CD4-positive, CD25-positive, alpha-beta regulatory T cell (primary cell): ENCODE results near the gene STAG3. TPM values are rescaled to one million over a fixed set of nuclear protein-coding genes. Genes with fewer than 3 reads are reported as not detected.
"Not testable (repeated sequence)": the region's sequence is repeated elsewhere in the genome, so short reads cannot be mapped to it uniquely, and the experiment has no call there.

ENCODE experiments used
- ATAC-seq, 2 donors: fragments of 150-1000 bp; cut with Tn5 transposase; one replicate each; pipeline ENCODE4 v1.10.0; 2021; ENCODE audit warnings: low read depth in 2 of 2, moderate number of reproducible peaks in 2 of 2, moderate library complexity in 1 of 2
- DNase-seq, 3 donors: peaks; one replicate each; pipeline versions ENCODE4 v3.0.0 to v3.0.0-alpha.2; 2012 to 2022; ENCODE audit warnings: mixed read lengths in 1 of 3
- H3K27ac ChIP-seq: one replicate; pipeline ENCODE4 v1.7.0; 2013; ENCODE audit warnings: mild to moderate bottlenecking, low read length; ENCODE audit not compliant: insufficient read depth, poor library complexity, severe bottlenecking
- H3K27me3 ChIP-seq: one replicate; pipeline ENCODE4 v1.7.0; 2013; ENCODE audit warnings: low read length; ENCODE audit not compliant: control insufficient read depth, insufficient read depth
- H3K36me3 ChIP-seq: one replicate; pipeline ENCODE4 v1.7.0; 2013; ENCODE audit warnings: mild to moderate bottlenecking, low read length, moderate library complexity; ENCODE audit not compliant: control insufficient read depth, insufficient read depth
- H3K4me1 ChIP-seq: 2 replicates; pipeline ENCODE4 v1.7.0; 2013; ENCODE audit warnings: mild to moderate bottlenecking, low read length; ENCODE audit not compliant: insufficient read depth, control insufficient read depth, poor library complexity, severe bottlenecking
- H3K4me3 ChIP-seq: one replicate; pipeline ENCODE4 v1.7.0; 2013; ENCODE audit warnings: low read depth, mild to moderate bottlenecking, low read length, moderate library complexity
- H3K9me3 ChIP-seq, 2 experiments: 1 replicate in 1 of 2; 2 replicates in 1 of 2; pipeline ENCODE4 v1.7.0; 2013; ENCODE audit warnings: low read length in 2 of 2, mild to moderate bottlenecking in 1 of 2, moderate library complexity in 1 of 2; ENCODE audit not compliant: control insufficient read depth in 2 of 2
- H3K27ac Mint-ChIP-seq, 3 donors: one replicate each; pipeline ENCODE4 v1.8.0; 2020 to 2022; ENCODE audit warnings: mild to moderate bottlenecking in 3 of 3, mixed read lengths in 3 of 3, moderate library complexity in 2 of 3
- H3K27me3 Mint-ChIP-seq: one replicate; pipeline ENCODE4 v1.8.0; 2022; ENCODE audit warnings: mild to moderate bottlenecking, mixed read lengths
- H3K36me3 Mint-ChIP-seq: one replicate; pipeline ENCODE4 v1.8.0; 2020; ENCODE audit warnings: mixed read lengths
- H3K4me1 Mint-ChIP-seq, 4 donors: one replicate each; pipeline ENCODE4 v1.8.0; 2020 to 2022; ENCODE audit warnings: mixed read lengths in 4 of 4, mild to moderate bottlenecking in 1 of 4
- H3K4me3 Mint-ChIP-seq, 4 donors: one replicate each; pipeline ENCODE4 v1.8.0; 2020 to 2022; ENCODE audit warnings: mild to moderate bottlenecking in 4 of 4, mixed read lengths in 4 of 4, moderate library complexity in 3 of 4
- H3K9me3 Mint-ChIP-seq, 7 donors: one replicate each; pipeline ENCODE4 v1.8.0; 2020 to 2022; ENCODE audit warnings: mixed read lengths in 7 of 7, mild to moderate bottlenecking in 3 of 7, moderate library complexity in 2 of 7
- polyA plus RNA-seq, 4 donors: library from polyadenylated mRNA; unstranded; fragments of 300-500 nt; fragmentation: Illumina TruSeq; gene quantifications; one replicate each; pipeline ENCODE4 v1.2.3, GENCODE V29; 2021
- total RNA-seq: library from RNA; stranded (reverse); gene quantifications from one replicate; pipeline ENCODE4 v1.2.3, GENCODE V29; 2022

STAG3 gene
- total and polyA plus RNA-seq, 5 donors from 2014 or later = 0.53 to 6.2 (median 0.82) TPM

- peak overlapping the region; percentile 25 to 84 (median 32) for H3K27ac Mint-ChIP-seq
- H3K4me1 Mint-ChIP-seq = peaks cover 5 to 35% (median 15%) of the 10 kb centered on the region in 4 donors
- not testable (repeated sequence) for DNase-seq, H3K9me3 ChIP-seq, H3K27me3 Mint-ChIP-seq, H3K4me3 Mint-ChIP-seq, H3K27ac ChIP-seq, H3K9me3 Mint-ChIP-seq, ATAC-seq, H3K4me3 ChIP-seq, H3K4me1 ChIP-seq, H3K27me3 ChIP-seq, H3K36me3 ChIP-seq
- H3K36me3 Mint-ChIP-seq = peaks cover 10% of the 10 kb centered on the region
Measured at GRCh38 chr7:100239975-100240374, 62.3 kb downstream of the STAG3 start.

- H3K27ac ChIP-seq = peak overlapping the region; percentile 5
- not testable (repeated sequence) for H3K36me3 ChIP-seq, H3K9me3 ChIP-seq, H3K36me3 Mint-ChIP-seq, H3K27me3 ChIP-seq, H3K4me3 ChIP-seq, H3K9me3 Mint-ChIP-seq, H3K27me3 Mint-ChIP-seq, H3K4me1 ChIP-seq
- Mint-ChIP-seq H3K4me3 (peak overlapping the region; percentile 34 to 71 (median 55)), H3K27ac (peak overlapping the region; percentile 86 to 95 (median 91)), H3K4me1 (peaks cover 5 to 38% (median 15%) of the 10 kb centered on the region in 4 donors)
- ATAC-seq (peak; percentile 89 to 92), DNase-seq (peak; percentile 30 to 92 (median 53))
Measured at GRCh38 chr7:100243385-100243784, 65.7 kb downstream of the STAG3 start.

GRCh38 chr7:100244988-100245605, 67.4 kb downstream of the STAG3 start:
- not testable (repeated sequence) for H3K27ac ChIP-seq, H3K27me3 Mint-ChIP-seq, H3K36me3 ChIP-seq, H3K4me1 ChIP-seq, H3K4me3 ChIP-seq, H3K9me3 ChIP-seq, ATAC-seq, H3K27me3 ChIP-seq, DNase-seq, H3K9me3 Mint-ChIP-seq, H3K36me3 Mint-ChIP-seq
- Mint-ChIP-seq H3K4me1 (peaks cover 5 to 27% (median 12%) of the 10 kb centered on the region in 4 donors), H3K4me3 (peak overlapping the region in 3 of 4 donors; percentile 19 to 54 (median 21)), H3K27ac (peak overlapping the region; percentile 48 to 85 (median 79))

- not testable (repeated sequence) for H3K36me3 ChIP-seq, H3K27ac ChIP-seq, H3K27me3 Mint-ChIP-seq, H3K9me3 Mint-ChIP-seq, H3K36me3 Mint-ChIP-seq, DNase-seq, H3K27me3 ChIP-seq, H3K4me1 ChIP-seq, H3K4me3 Mint-ChIP-seq, H3K4me3 ChIP-seq, H3K9me3 ChIP-seq, ATAC-seq
- Mint-ChIP-seq H3K27ac (peak overlapping the region; percentile 44 to 94 (median 44)), H3K4me1 (peaks cover 5 to 27% (median 12%) of the 10 kb centered on the region in 4 donors)
Measured at GRCh38 chr7:100246121-100246864, 68.6 kb downstream of the STAG3 start.

GRCh38 chr7:100246865-100247137, 69.1 kb downstream of the STAG3 start:
- H3K4me3 Mint-ChIP-seq, H3K9me3 Mint-ChIP-seq, H3K27me3 Mint-ChIP-seq, H3K4me1 ChIP-seq, H3K4me3 ChIP-seq, ATAC-seq, H3K36me3 ChIP-seq, H3K27me3 ChIP-seq, DNase-seq, H3K27ac ChIP-seq, H3K36me3 Mint-ChIP-seq, H3K9me3 ChIP-seq: not testable (repeated sequence)
- H3K4me1 Mint-ChIP-seq = peaks cover 5 to 27% (median 12%) of the 10 kb centered on the region in 4 donors
- H3K27ac Mint-ChIP-seq = peak overlapping the region in 1 of 3 donors; percentile 94

- H3K4me1 Mint-ChIP-seq = peaks cover 5 to 27% (median 12%) of the 10 kb centered on the region in 4 donors
- H3K27ac Mint-ChIP-seq = peak overlapping the region in 1 of 3 donors; percentile 20
- H3K27me3 ChIP-seq = no peaks in the 10 kb centered on the region
- H3K27me3 Mint-ChIP-seq = no peaks in the 10 kb centered on the region
- no peak for ATAC-seq
- peaks cover 3% of the 10 kb centered on the region for H3K36me3 Mint-ChIP-seq
- H3K4me1 ChIP-seq = peaks cover 7% of the 10 kb centered on the region
- no peak overlapping the region for H3K27ac ChIP-seq
- H3K9me3 ChIP-seq = no peaks in the 10 kb centered on the region
- no peak for DNase-seq
- no peak overlapping the region for H3K4me3 ChIP-seq
- no peaks in the 10 kb centered on the region for H3K9me3 Mint-ChIP-seq
- no peak overlapping the region for H3K4me3 Mint-ChIP-seq
- no peaks in the 10 kb centered on the region for H3K36me3 ChIP-seq
Measured at GRCh38 chr7:100247152-100247757, 69.5 kb downstream of the STAG3 start.

GRCh38 chr7:100248483-100248882, 70.8 kb downstream of the STAG3 start:
- no peak overlapping the region for H3K4me3 Mint-ChIP-seq
- ATAC-seq = no peak

More at GRCh38 chr7:100248483-100248882, 70.8 kb downstream of the STAG3 start:
- H3K27ac ChIP-seq = no peak overlapping the region
- H3K36me3 ChIP-seq = no peaks in the 10 kb centered on the region
- peaks cover 3 to 18% (median 9%) of the 10 kb centered on the region in 4 donors for H3K4me1 Mint-ChIP-seq
- DNase-seq = no peak
- H3K9me3 ChIP-seq = no peaks in the 10 kb centered on the region
- H3K27ac Mint-ChIP-seq = peak overlapping the region in 2 of 3 donors; percentile 40 to 59
- H3K27me3 Mint-ChIP-seq = no peaks in the 10 kb centered on the region
- H3K9me3 Mint-ChIP-seq = no peaks in the 10 kb centered on the region
- H3K4me3 ChIP-seq = no peak overlapping the region
- peaks cover 3% of the 10 kb centered on the region for H3K36me3 Mint-ChIP-seq
- H3K4me1 ChIP-seq = peaks cover 7% of the 10 kb centered on the region
- no peaks in the 10 kb centered on the region for H3K27me3 ChIP-seq
